Measurements from ENCODE around the gene TDRD5.

Gene TDRD5

DNA sequence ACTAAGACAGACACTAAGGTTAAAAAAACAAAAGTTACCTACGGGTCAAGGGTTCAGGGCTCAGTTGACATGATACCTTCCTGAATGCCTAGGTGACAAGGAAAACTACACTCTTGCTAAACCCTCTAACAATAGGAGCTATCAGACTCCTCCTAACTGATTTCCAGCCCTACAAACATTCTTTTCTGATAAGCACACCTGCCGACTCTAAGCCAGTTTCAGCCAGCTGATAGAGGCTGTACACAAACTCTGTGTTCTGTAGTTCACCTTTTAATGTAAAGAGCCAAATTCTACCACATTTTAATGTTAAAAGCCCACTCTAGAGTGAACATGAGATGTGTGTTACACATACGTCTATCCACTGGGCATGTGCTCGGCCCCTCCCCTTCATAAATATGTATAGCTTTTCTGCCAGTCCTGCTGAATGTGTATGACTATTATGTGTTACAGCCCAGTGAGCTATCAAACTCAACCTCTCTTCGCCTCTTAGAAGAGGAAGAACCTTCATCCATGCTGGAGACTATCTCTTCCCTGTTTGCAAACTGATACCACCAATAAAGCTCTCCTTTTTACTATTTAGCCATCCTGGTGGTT lies 111.4 kb downstream of the TDRD5 start:
- no peak for TF ChIP-seq EZH2phosphoT487 (IDR thresholded peaks at IDR 0.05; ENCODE audit: low read depth)
- TF ChIP-seq CTCF (IDR thresholded peaks at IDR 0.05; ENCODE audit: low read depth, low read length) = no peak
- no peaks in the 10 kb centered on the region for H3K4me1 ChIP-seq (ENCODE audit: low read length)
- H3K9me3 ChIP-seq (ENCODE audit: insufficient read depth, low read length) = no peaks in the 10 kb centered on the region
- no peak overlapping the region for H3K4me2 ChIP-seq (ENCODE audit: low read length)
- H3K79me2 ChIP-seq (ENCODE audit: low read length) = no peaks in the 10 kb centered on the region
- no peak overlapping the region for H3K27ac ChIP-seq (ENCODE audit: low read length)
- no peak overlapping the region for H3K9ac ChIP-seq (ENCODE audit: low read length)
- no peaks in the 10 kb centered on the region for H3K36me3 ChIP-seq (replicated peaks; ENCODE audit: low read depth, low read length)
- H4K20me1 ChIP-seq (ENCODE audit: insufficient read depth, low read length) = no peaks in the 10 kb centered on the region
- no peak overlapping the region for H3K4me3 ChIP-seq (ENCODE audit: low read length)
- H3K27me3 ChIP-seq (ENCODE audit: low read depth, low read length) = peaks cover 9% of the 10 kb centered on the region; the same call in 1 of the 2 replicates
- no peak overlapping the region for H2AFZ ChIP-seq (ENCODE audit: low read depth, low read length)

- H3K9me3 ChIP-seq (ENCODE audit: insufficient read depth, low read length) = no peaks in the 10 kb centered on the region
- no peaks in the 10 kb centered on the region for H3K36me3 ChIP-seq (replicated peaks; ENCODE audit: low read depth, low read length)
- H4K20me1 ChIP-seq (ENCODE audit: insufficient read depth, low read length) = no peaks in the 10 kb centered on the region
- peaks cover 16% of the 10 kb centered on the region; the same call in 1 of the 2 replicates for H3K27me3 ChIP-seq (ENCODE audit: low read depth, low read length)
- H3K4me3 ChIP-seq (ENCODE audit: low read length) = no peak overlapping the region
- H3K9ac ChIP-seq (ENCODE audit: low read length) = no peak overlapping the region
- H3K79me2 ChIP-seq (ENCODE audit: low read length) = no peaks in the 10 kb centered on the region
- TF ChIP-seq EZH2phosphoT487 (IDR thresholded peaks at IDR 0.05; ENCODE audit: low read depth) (no peak), CTCF (IDR thresholded peaks at IDR 0.05; ENCODE audit: low read depth, low read length) (peak; percentile 96)
- no peak overlapping the region for H3K4me2 ChIP-seq (ENCODE audit: low read length)
- H3K4me1 ChIP-seq (ENCODE audit: low read length) = no peaks in the 10 kb centered on the region
- no peak overlapping the region for H2AFZ ChIP-seq (ENCODE audit: low read depth, low read length)
- H3K27ac ChIP-seq (ENCODE audit: low read length) = no peak overlapping the region
Measured at GRCh38 chr1:179706339-179706941, 114.8 kb downstream of the TDRD5 start.

DNA sequence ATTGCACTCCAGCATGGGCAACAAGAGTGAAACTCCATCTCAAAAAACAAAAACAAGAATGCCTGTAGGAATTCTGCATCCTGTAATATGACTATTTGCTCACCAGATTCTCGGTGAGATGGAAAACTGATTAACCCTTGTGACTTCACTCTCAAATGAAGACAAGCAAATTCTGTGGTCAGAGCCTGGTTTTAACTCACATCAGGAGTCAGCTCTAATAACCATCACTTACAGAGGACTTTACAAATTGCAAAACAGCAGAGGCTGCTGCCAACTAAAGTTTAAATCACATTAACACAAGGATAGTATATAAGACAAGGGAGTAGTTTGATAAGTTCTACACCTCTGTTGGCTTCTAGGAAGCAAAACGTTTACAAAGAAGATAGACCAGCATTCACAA lies 115.8 kb downstream of the TDRD5 start:
- H3K4me3 ChIP-seq (ENCODE audit: low read length) = no peak overlapping the region
- peaks cover 10% of the 10 kb centered on the region; the same call in 1 of the 2 replicates for H3K27me3 ChIP-seq (ENCODE audit: low read depth, low read length)
- no peak overlapping the region for H3K9ac ChIP-seq (ENCODE audit: low read length)
- no peaks in the 10 kb centered on the region for H3K4me1 ChIP-seq (ENCODE audit: low read length)
- H3K27ac ChIP-seq (ENCODE audit: low read length) = no peak overlapping the region
- no peaks in the 10 kb centered on the region for H3K79me2 ChIP-seq (ENCODE audit: low read length)
- no peak overlapping the region for H3K4me2 ChIP-seq (ENCODE audit: low read length)
- TF ChIP-seq CTCF (IDR thresholded peaks at IDR 0.05; ENCODE audit: low read depth, low read length) (no peak), EZH2phosphoT487 (IDR thresholded peaks at IDR 0.05; ENCODE audit: low read depth) (no peak)
- no peaks in the 10 kb centered on the region for H3K36me3 ChIP-seq (replicated peaks; ENCODE audit: low read depth, low read length)
- no peak overlapping the region for H2AFZ ChIP-seq (ENCODE audit: low read depth, low read length)
- H4K20me1 ChIP-seq (ENCODE audit: insufficient read depth, low read length) = no peaks in the 10 kb centered on the region
- no peaks in the 10 kb centered on the region for H3K9me3 ChIP-seq (ENCODE audit: insufficient read depth, low read length)

DNA sequence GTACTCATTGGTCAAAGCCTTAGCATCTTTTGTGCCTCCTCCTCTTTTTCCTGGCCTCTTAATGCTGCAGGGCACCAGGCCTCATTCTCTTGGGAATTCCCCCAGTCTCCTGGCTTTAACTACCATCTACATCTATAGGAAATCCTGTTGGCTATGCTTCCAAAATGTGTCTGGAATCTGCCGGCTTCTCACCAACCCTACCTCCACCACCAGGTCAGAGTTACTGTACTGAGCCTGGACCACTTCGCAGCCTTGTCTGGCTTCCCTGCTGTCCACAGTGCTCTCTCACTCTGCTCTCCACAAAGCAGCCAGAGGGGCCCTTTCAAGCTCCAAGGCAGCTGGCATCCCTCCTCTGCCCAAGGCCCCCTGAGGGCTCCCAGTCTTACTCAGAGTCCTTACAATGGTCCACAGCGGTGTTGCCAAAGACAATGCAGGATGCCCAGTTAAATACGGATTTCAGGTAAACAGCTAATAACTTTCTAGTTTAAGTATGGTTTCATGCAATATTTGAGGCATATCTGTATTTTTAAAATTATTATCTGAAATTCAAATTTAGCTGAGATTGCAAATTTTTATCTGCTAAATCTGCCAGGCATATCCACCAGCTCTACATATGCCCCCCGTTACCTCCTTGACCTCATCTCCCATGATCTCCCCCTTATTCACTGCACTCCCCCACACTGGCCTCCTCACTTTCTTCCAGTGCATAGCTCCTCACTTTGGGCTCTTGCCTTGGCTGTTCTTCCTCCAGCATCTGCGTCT lies 117.0 kb downstream of the TDRD5 start:
- no peak overlapping the region for H3K4me3 ChIP-seq (ENCODE audit: low read length)
- no peak overlapping the region for H3K9ac ChIP-seq (ENCODE audit: low read length)
- no peak overlapping the region for H2AFZ ChIP-seq (ENCODE audit: low read depth, low read length)
- no peaks in the 10 kb centered on the region for H3K79me2 ChIP-seq (ENCODE audit: low read length)
- no peak for TF ChIP-seq CTCF (IDR thresholded peaks at IDR 0.05; ENCODE audit: low read depth, low read length)
- no peak for TF ChIP-seq EZH2phosphoT487 (IDR thresholded peaks at IDR 0.05; ENCODE audit: low read depth)
- 0 out of 2 replicates have a peak, but pooled peaks cover 7% of the 10 kb centered on the region for H3K27me3 ChIP-seq (ENCODE audit: low read depth, low read length)
- H3K4me2 ChIP-seq (ENCODE audit: low read length) = no peak overlapping the region
- no peaks in the 10 kb centered on the region for H3K36me3 ChIP-seq (replicated peaks; ENCODE audit: low read depth, low read length)
- 0 out of 2 replicates have a peak, but pooled peaks cover 5% of the 10 kb centered on the region for H3K9me3 ChIP-seq (ENCODE audit: insufficient read depth, low read length)
- no peak overlapping the region for H3K27ac ChIP-seq (ENCODE audit: low read length)
- no peaks in the 10 kb centered on the region for H3K4me1 ChIP-seq (ENCODE audit: low read length)
- H4K20me1 ChIP-seq (ENCODE audit: insufficient read depth, low read length) = no peaks in the 10 kb centered on the region

Data from OCI-LY3 (cell line).